Activated B cell treated with CpG ODN at 0.5 μM for 24 hours (primary cell): ENCODE data around the gene XNDC1N. TPM values are rescaled to one million over a fixed set of nuclear protein-coding genes. Genes with fewer than 3 reads are reported as not detected.
"Not testable (repeated sequence)": the region's sequence is repeated elsewhere in the genome, so short reads cannot be mapped to it uniquely, and the experiment has no call there.

Experiments
- ATAC-seq: fragments of 200-7000 bp; cut with Tn5 transposase; one replicate; pipeline ENCODE4 v1.10.0; 2021; ENCODE audit warnings: low read depth, mild to moderate bottlenecking, moderate library complexity
- CTCF ChIA-PET: fragments of 350-600 bp; sonication (Branson Sonifier 250); formaldehyde crosslinking; loops from one replicate; lab custom pipeline; 2021; ENCODE audit warnings: antibody characterized with exemption; lab: Charles Lee
- POLR2A ChIA-PET: fragments of 350-600 bp; sonication (Branson Sonifier 250); formaldehyde crosslinking; loops from one replicate; lab custom pipeline; 2021; ENCODE audit warnings: antibody characterized with exemption; lab: Charles Lee
- DNase-seq: peaks from one replicate; pipeline ENCODE4 v3.0.0; 2022
- H3K27ac Mint-ChIP-seq: one replicate; pipeline ENCODE4 v1.8.0; 2020; ENCODE audit warnings: mixed read lengths
- H3K27me3 Mint-ChIP-seq: one replicate; pipeline ENCODE4 v1.8.0; 2021; ENCODE audit warnings: mixed read lengths
- H3K36me3 Mint-ChIP-seq: one replicate; pipeline ENCODE4 v1.8.0; 2021; ENCODE audit warnings: low read depth, mixed read lengths
- H3K4me1 Mint-ChIP-seq: one replicate; pipeline ENCODE4 v1.8.0; 2021; ENCODE audit warnings: mixed read lengths
- H3K4me3 Mint-ChIP-seq: one replicate; pipeline ENCODE4 v1.8.0; 2020; ENCODE audit warnings: mild to moderate bottlenecking, mixed read lengths
- H3K9me3 Mint-ChIP-seq: one replicate; pipeline ENCODE4 v1.8.0; 2020; ENCODE audit warnings: mixed read lengths
- intact Hi-C: fragments of 100-400 bp; cut with micrococcal nuclease; formaldehyde crosslinking; loops from one replicate; pipeline ENCODE4 v1.15.1; 2024
- total RNA-seq: library from RNA; stranded (reverse); gene quantifications from 2 replicates; pipeline ENCODE4 v1.2.3, GENCODE V29; 2022
- TF ChIP-seq, protein P1 (sequence below): fragments of 200-600 bp; IDR thresholded peaks from one replicate; pipeline ENCODE4 v1.8.0; 2022; ENCODE audit warnings: antibody characterized with exemption, mild to moderate bottlenecking

XNDC1N gene
- total RNA-seq, 1 donor from 2014 or later, result 20.8 TPM

- peaks cover 17% of the 10 kb centered on the region for H3K36me3 Mint-ChIP-seq
- no peaks in the 10 kb centered on the region for H3K4me1 Mint-ChIP-seq
- intact Hi-C loops, result no loop called here
- no peak overlapping the region for H3K4me3 Mint-ChIP-seq
- no peak overlapping the region for H3K27ac Mint-ChIP-seq
- DNase-seq, result no peak
- H3K27me3 Mint-ChIP-seq, result no peaks in the 10 kb centered on the region
- CTCF ChIA-PET, result no interaction called here
- ATAC-seq, result no peak
- no peaks in the 10 kb centered on the region for H3K9me3 Mint-ChIP-seq
- POLR2A ChIA-PET, result no interaction called here
- TF ChIP-seq, protein P1, sequence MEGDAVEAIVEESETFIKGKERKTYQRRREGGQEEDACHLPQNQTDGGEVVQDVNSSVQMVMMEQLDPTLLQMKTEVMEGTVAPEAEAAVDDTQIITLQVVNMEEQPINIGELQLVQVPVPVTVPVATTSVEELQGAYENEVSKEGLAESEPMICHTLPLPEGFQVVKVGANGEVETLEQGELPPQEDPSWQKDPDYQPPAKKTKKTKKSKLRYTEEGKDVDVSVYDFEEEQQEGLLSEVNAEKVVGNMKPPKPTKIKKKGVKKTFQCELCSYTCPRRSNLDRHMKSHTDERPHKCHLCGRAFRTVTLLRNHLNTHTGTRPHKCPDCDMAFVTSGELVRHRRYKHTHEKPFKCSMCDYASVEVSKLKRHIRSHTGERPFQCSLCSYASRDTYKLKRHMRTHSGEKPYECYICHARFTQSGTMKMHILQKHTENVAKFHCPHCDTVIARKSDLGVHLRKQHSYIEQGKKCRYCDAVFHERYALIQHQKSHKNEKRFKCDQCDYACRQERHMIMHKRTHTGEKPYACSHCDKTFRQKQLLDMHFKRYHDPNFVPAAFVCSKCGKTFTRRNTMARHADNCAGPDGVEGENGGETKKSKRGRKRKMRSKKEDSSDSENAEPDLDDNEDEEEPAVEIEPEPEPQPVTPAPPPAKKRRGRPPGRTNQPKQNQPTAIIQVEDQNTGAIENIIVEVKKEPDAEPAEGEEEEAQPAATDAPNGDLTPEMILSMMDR, result no peak
These were observed 32.4 kb downstream of the XNDC1N start for GRCh38 chr11:71895961-71896360.

DNA sequence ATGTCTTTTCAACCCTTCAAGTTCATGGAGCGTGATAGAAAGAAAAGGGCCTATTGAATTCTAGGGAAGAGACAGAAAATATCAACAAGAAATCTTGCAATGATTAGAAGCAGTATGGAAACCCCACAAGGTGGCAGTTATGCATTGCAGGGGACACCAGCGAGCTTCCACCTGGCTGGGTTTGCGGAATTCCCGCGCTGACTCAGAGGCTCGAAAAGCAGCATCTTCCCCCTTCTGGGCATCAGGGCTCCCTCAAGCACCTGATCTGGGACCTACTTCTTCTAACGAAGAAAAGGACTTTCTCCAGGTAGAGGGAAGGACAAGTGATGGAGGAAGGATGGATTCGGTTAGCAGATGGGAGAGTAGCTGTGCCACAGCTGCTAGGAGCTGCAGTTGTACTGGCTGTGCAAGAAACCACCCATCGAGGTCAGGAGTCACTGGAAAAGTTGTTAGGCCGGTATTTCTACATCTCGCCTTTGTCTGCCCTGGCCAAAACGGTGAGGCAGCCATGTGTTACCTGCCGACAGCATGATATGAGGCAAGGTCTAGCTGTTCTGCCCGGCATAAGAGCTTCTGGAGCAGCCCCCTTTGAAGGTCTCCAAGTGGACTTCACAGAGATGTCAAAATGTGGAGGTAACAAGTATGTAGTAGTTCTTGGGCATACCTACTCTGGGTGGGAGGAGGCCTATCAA is 39.1 kb downstream of the XNDC1N start:
- H3K36me3 Mint-ChIP-seq, H3K9me3 Mint-ChIP-seq, H3K27ac Mint-ChIP-seq, POLR2A ChIA-PET, CTCF ChIA-PET, DNase-seq, H3K4me3 Mint-ChIP-seq, H3K27me3 Mint-ChIP-seq, H3K4me1 Mint-ChIP-seq, ATAC-seq: not testable (repeated sequence)
- intact Hi-C loops, result loop anchor here (5.0 kb wide), 1 partner anchor 302 kb away; no protein-coding TSS in a partner anchor

GRCh38 chr11:71888335-71889010 is 39.9 kb downstream of the XNDC1N start:
- H3K27ac Mint-ChIP-seq, ATAC-seq, H3K36me3 Mint-ChIP-seq, DNase-seq, CTCF ChIA-PET, POLR2A ChIA-PET, H3K4me1 Mint-ChIP-seq, H3K9me3 Mint-ChIP-seq, H3K4me3 Mint-ChIP-seq, H3K27me3 Mint-ChIP-seq: not testable (repeated sequence)
- intact Hi-C loops, result loop anchor here (5.0 kb wide), 1 partner anchor 301 kb away; no protein-coding TSS in a partner anchor

GRCh38 chr11:71885806-71886205 is 42.6 kb downstream of the XNDC1N start:
- H3K4me1 Mint-ChIP-seq, CTCF ChIA-PET, H3K9me3 Mint-ChIP-seq, H3K27me3 Mint-ChIP-seq, H3K4me3 Mint-ChIP-seq, H3K27ac Mint-ChIP-seq, DNase-seq, POLR2A ChIA-PET, ATAC-seq: not testable (repeated sequence)
- intact Hi-C loops, result loop anchor here (5.0 kb wide), 1 partner anchor 299 kb away; no protein-coding TSS in a partner anchor
- H3K36me3 Mint-ChIP-seq, result peaks cover 16% of the 10 kb centered on the region

Other genes with a start within 250 kb of the XNDC1N start
- not detected in 2 replicates for gene DEFB108B, start 95.4 kb downstream of the XNDC1N start, total RNA-seq
- not detected in 2 replicates for gene DEFB131B, start 50.1 kb downstream of the XNDC1N start, total RNA-seq
- gene RNF121, start 452 bp upstream of the XNDC1N start, total RNA-seq, result 44.4 and 47.4 TPM in 2 replicates
- gene IL18BP, start 70.3 kb upstream of the XNDC1N start, total RNA-seq, result 26.8 and 27.5 TPM in 2 replicates
- 146 and 163 TPM in 2 replicates for gene NUMA1, start 151.9 kb upstream of the XNDC1N start, total RNA-seq
- gene LRRC51, start 152.3 kb upstream of the XNDC1N start, total RNA-seq, result 4.1 and 4.5 TPM in 2 replicates
- gene LAMTOR1, start 174.7 kb upstream of the XNDC1N start, total RNA-seq, result 87.2 and 87.6 TPM in 2 replicates
- not detected in 2 replicates for gene TOMT, start 177.3 kb upstream of the XNDC1N start, total RNA-seq
- 44.4 and 56.3 TPM in 2 replicates for gene ANAPC15, start 184.1 kb upstream of the XNDC1N start, total RNA-seq
- gene FOLR3, start 207.1 kb upstream of the XNDC1N start, total RNA-seq, result not detected in 2 replicates